ENCODE measurements around the gene BTN1A1.
"Not testable (repeated sequence)": the region's sequence is repeated elsewhere in the genome, so short reads cannot be mapped to it uniquely, and the experiment has no call there.

The BTN1A1 gene

GRCh38 chr6:26494117-26494516 is 6.0 kb upstream of the BTN1A1 start:
- Histone ChIP-seq H3K4me1 (ENCODE audit: control insufficient read depth, insufficient read depth, low read length) (no peaks in the 10 kb centered on the region), H3K36me3 (ENCODE audit: insufficient read depth, low read length) (no peaks in the 10 kb centered on the region), H3K4me2 (ENCODE audit: low read length) (no peak overlapping the region), H3K4me3 (ENCODE audit: low read length) (no peak overlapping the region), H3K9ac (ENCODE audit: low read depth, low read length) (no peak overlapping the region), H3K9me3 (replicated peaks; ENCODE audit: low read length) (no peaks in the 10 kb centered on the region), H3K27me3 (ENCODE audit: control insufficient read depth, insufficient read depth, low read length) (peaks cover 44% of the 10 kb centered on the region)

GRCh38 chr6:26495281-26495680 is 4.8 kb upstream of the BTN1A1 start:
- no peak overlapping the region for H3K4me2 ChIP-seq (ENCODE audit: low read length)
- no peak overlapping the region for H3K4me3 ChIP-seq (ENCODE audit: low read length)
- peaks cover 46% of the 10 kb centered on the region for H3K27me3 ChIP-seq (ENCODE audit: control insufficient read depth, insufficient read depth, low read length)

GRCh38 chr6:26497610-26498009 is 2.5 kb upstream of the BTN1A1 start:
- Histone ChIP-seq H3K4me3 (ENCODE audit: low read length) (no peak overlapping the region), H3K27me3 (ENCODE audit: control insufficient read depth, insufficient read depth, low read length) (peaks cover 61% of the 10 kb centered on the region), H3K9ac (ENCODE audit: low read depth, low read length) (no peak overlapping the region), H3K9me3 (replicated peaks; ENCODE audit: low read length) (no peaks in the 10 kb centered on the region), H3K4me1 (ENCODE audit: control insufficient read depth, insufficient read depth, low read length) (peaks cover 6% of the 10 kb centered on the region), H3K36me3 (ENCODE audit: insufficient read depth, low read length) (no peaks in the 10 kb centered on the region), H3K4me2 (ENCODE audit: low read length) (no peak overlapping the region)

More at GRCh38 chr6:26495281-26495680, 4.8 kb upstream of the BTN1A1 start:
- Histone ChIP-seq H3K36me3 (ENCODE audit: insufficient read depth, low read length) (no peaks in the 10 kb centered on the region), H3K9me3 (replicated peaks; ENCODE audit: low read length) (no peaks in the 10 kb centered on the region), H3K4me1 (ENCODE audit: control insufficient read depth, insufficient read depth, low read length) (no peaks in the 10 kb centered on the region), H3K9ac (ENCODE audit: low read depth, low read length) (no peak overlapping the region)

GRCh38 chr6:26501482-26501986 is 1.4 kb downstream of the BTN1A1 start:
- Histone ChIP-seq H3K36me3 (ENCODE audit: insufficient read depth, low read length) (no peaks in the 10 kb centered on the region), H3K27me3 (ENCODE audit: control insufficient read depth, insufficient read depth, low read length) (peaks cover 61% of the 10 kb centered on the region), H3K9ac (ENCODE audit: low read depth, low read length) (no peak overlapping the region), H3K4me2 (ENCODE audit: low read length) (peak overlapping the region; percentile 83), H3K9me3 (replicated peaks; ENCODE audit: low read length) (no peaks in the 10 kb centered on the region), H3K4me3 (ENCODE audit: low read length) (peak overlapping the region; percentile 66), H3K4me1 (ENCODE audit: control insufficient read depth, insufficient read depth, low read length) (peaks cover 6% of the 10 kb centered on the region)

- Histone ChIP-seq H3K4me3 (ENCODE audit: low read length) (no peak overlapping the region), H3K9ac (ENCODE audit: low read depth, low read length) (no peak overlapping the region), H3K36me3 (ENCODE audit: insufficient read depth, low read length) (no peaks in the 10 kb centered on the region), H3K4me1 (ENCODE audit: control insufficient read depth, insufficient read depth, low read length) (peaks cover 6% of the 10 kb centered on the region), H3K4me2 (ENCODE audit: low read length) (no peak overlapping the region), H3K9me3 (replicated peaks; ENCODE audit: low read length) (no peaks in the 10 kb centered on the region), H3K27me3 (ENCODE audit: control insufficient read depth, insufficient read depth, low read length) (peaks cover 59% of the 10 kb centered on the region)
Measured at GRCh38 chr6:26502165-26502564, 2.1 kb downstream of the BTN1A1 start.

- H3K4me2 ChIP-seq (ENCODE audit: low read length), result no peak overlapping the region
- H3K4me3 ChIP-seq (ENCODE audit: low read length), result no peak overlapping the region
- no peaks in the 10 kb centered on the region for H3K9me3 ChIP-seq (replicated peaks; ENCODE audit: low read length)
- H3K27me3 ChIP-seq (ENCODE audit: control insufficient read depth, insufficient read depth, low read length), result peaks cover 54% of the 10 kb centered on the region
- no peaks in the 10 kb centered on the region for H3K36me3 ChIP-seq (ENCODE audit: insufficient read depth, low read length)
- H3K4me1 ChIP-seq (ENCODE audit: control insufficient read depth, insufficient read depth, low read length), result peaks cover 6% of the 10 kb centered on the region
- no peak overlapping the region for H3K9ac ChIP-seq (ENCODE audit: low read depth, low read length)
Measured at GRCh38 chr6:26502626-26503025, 2.5 kb downstream of the BTN1A1 start.

- no peak overlapping the region for H3K4me2 ChIP-seq (ENCODE audit: low read length)
- no peak overlapping the region for H3K9ac ChIP-seq (ENCODE audit: low read depth, low read length)
- no peak overlapping the region for H3K4me3 ChIP-seq (ENCODE audit: low read length)
- no peaks in the 10 kb centered on the region for H3K9me3 ChIP-seq (replicated peaks; ENCODE audit: low read length)
- no peaks in the 10 kb centered on the region for H3K36me3 ChIP-seq (ENCODE audit: insufficient read depth, low read length)
- no peaks in the 10 kb centered on the region for H3K4me1 ChIP-seq (ENCODE audit: control insufficient read depth, insufficient read depth, low read length)
- peaks cover 33% of the 10 kb centered on the region for H3K27me3 ChIP-seq (ENCODE audit: control insufficient read depth, insufficient read depth, low read length)
Measured at GRCh38 chr6:26507658-26508057, 7.6 kb downstream of the BTN1A1 start.

- H3K36me3 ChIP-seq (ENCODE audit: insufficient read depth, low read length); H3K9ac ChIP-seq (ENCODE audit: low read depth, low read length); H3K4me1 ChIP-seq (ENCODE audit: control insufficient read depth, insufficient read depth, low read length); H3K9me3 ChIP-seq (replicated peaks; ENCODE audit: low read length); H3K4me3 ChIP-seq (ENCODE audit: low read length); H3K4me2 ChIP-seq (ENCODE audit: low read length): not testable (repeated sequence)
- peaks cover 11% of the 10 kb centered on the region for H3K27me3 ChIP-seq (ENCODE audit: control insufficient read depth, insufficient read depth, low read length)
Measured at GRCh38 chr6:26511033-26511432, 10.9 kb downstream of the BTN1A1 start.

GRCh38 chr6:26514984-26515383 is 14.9 kb downstream of the BTN1A1 start:
- Histone ChIP-seq H3K36me3 (ENCODE audit: insufficient read depth, low read length) (no peaks in the 10 kb centered on the region), H3K4me2 (ENCODE audit: low read length) (no peak overlapping the region), H3K9me3 (replicated peaks; ENCODE audit: low read length) (no peaks in the 10 kb centered on the region), H3K4me3 (ENCODE audit: low read length) (no peak overlapping the region), H3K9ac (ENCODE audit: low read depth, low read length) (no peak overlapping the region), H3K27me3 (ENCODE audit: control insufficient read depth, insufficient read depth, low read length) (no peaks in the 10 kb centered on the region), H3K4me1 (ENCODE audit: control insufficient read depth, insufficient read depth, low read length) (no peaks in the 10 kb centered on the region)

- Histone ChIP-seq H3K4me3 (ENCODE audit: low read length) (no peak overlapping the region), H3K4me2 (ENCODE audit: low read length) (no peak overlapping the region), H3K9me3 (replicated peaks; ENCODE audit: low read length) (no peaks in the 10 kb centered on the region), H3K36me3 (ENCODE audit: insufficient read depth, low read length) (no peaks in the 10 kb centered on the region), H3K4me1 (ENCODE audit: control insufficient read depth, insufficient read depth, low read length) (peaks cover 6% of the 10 kb centered on the region), H3K9ac (ENCODE audit: low read depth, low read length) (no peak overlapping the region), H3K27me3 (ENCODE audit: control insufficient read depth, insufficient read depth, low read length) (no peaks in the 10 kb centered on the region)
Measured at GRCh38 chr6:26516481-26517427, 16.7 kb downstream of the BTN1A1 start.

GRCh38 chr6:26519359-26519758 is 19.3 kb downstream of the BTN1A1 start:
- no peaks in the 10 kb centered on the region for H3K36me3 ChIP-seq (ENCODE audit: insufficient read depth, low read length)
- H3K4me2 ChIP-seq (ENCODE audit: low read length), result no peak overlapping the region
- no peak overlapping the region for H3K9ac ChIP-seq (ENCODE audit: low read depth, low read length)
- no peaks in the 10 kb centered on the region for H3K27me3 ChIP-seq (ENCODE audit: control insufficient read depth, insufficient read depth, low read length)
- no peak overlapping the region for H3K4me3 ChIP-seq (ENCODE audit: low read length)
- peaks cover 18% of the 10 kb centered on the region for H3K4me1 ChIP-seq (ENCODE audit: control insufficient read depth, insufficient read depth, low read length)
- no peaks in the 10 kb centered on the region for H3K9me3 ChIP-seq (replicated peaks; ENCODE audit: low read length)
